Keratinocyte (primary cell): ENCODE data around the gene TTC33.

Experiments used
- CTCF ChIP-seq, 3 experiments: IDR thresholded peaks in 1 of 3; conservative IDR thresholded peaks in 1 of 3; optimal IDR thresholded peaks in 1 of 3; 2 replicates in 2 of 3; 3 replicates in 1 of 3; pipeline versions ENCODE3 to v1.5.1; 2011; ENCODE audit warnings: low read length in 3 of 3, mild to moderate bottlenecking in 3 of 3, moderate library complexity in 2 of 3, control low read depth in 1 of 3, inconsistent platforms in 1 of 3; ENCODE audit not compliant: insufficient read depth in 2 of 3; ENCODE audit errors: extremely low read depth in 1 of 3
- EZH2 ChIP-seq: IDR thresholded peaks from one replicate; pipeline ENCODE4 v1.6.1; 2012; ENCODE audit warnings: inconsistent platforms, mild to moderate bottlenecking, low read length, moderate library complexity

- TF ChIP-seq CTCF (optimal IDR thresholded peaks at IDR 0.05 in 1 of 3, IDR thresholded peaks at IDR 0.05 in 1 of 3, conservative IDR thresholded peaks at IDR 0.05 in 1 of 3; ENCODE audit: extremely low read depth in 1 of 3, insufficient read depth in 2 of 3, low read length in 3 of 3) = no peak
- TF ChIP-seq EZH2 = no peak
Observed at GRCh38 chr5:40627706-40628105, 128.1 kb downstream of the TTC33 start.
